PC-3 (cell line): ENCODE data around the gene S100A5. TPM values are rescaled to one million over a fixed set of nuclear protein-coding genes. Genes with fewer than 3 reads are reported as not detected.

Experiments
- total RNA-seq: library from RNA; depleted of rRNA; stranded (reverse); fragments of >200 nt; gene quantifications from 2 replicates; pipeline ENCODE4 v1.2.3, GENCODE V29; 2014; rRNA removed

The S100A5 gene
- total RNA-seq, 1 experiment from 2014 or later, result 6.3 TPM

Other genes starting within 250 kb of the S100A5 start
- gene PGLYRP3, start 228.0 kb downstream of the S100A5 start, total RNA-seq, result not detected in 2 replicates
- not detected in 2 replicates for gene PGLYRP4, start 192.1 kb downstream of the S100A5 start, total RNA-seq
- 482 and 559 TPM in 2 replicates for gene S100A9, start 183.1 kb downstream of the S100A5 start, total RNA-seq
- not detected in 2 replicates for gene S100A12, start 165.3 kb downstream of the S100A5 start, total RNA-seq
- gene S100A8, start 149.9 kb downstream of the S100A5 start, total RNA-seq, result 0.29 TPM in 1 of 2 replicates, not detected in the other
- gene S100A7A, start 124.4 kb downstream of the S100A5 start, total RNA-seq, result not detected in 2 replicates
- not detected in 2 replicates for gene S100A7, start 80.3 kb downstream of the S100A5 start, total RNA-seq
- 1,818 and 2,572 TPM in 2 replicates for gene S100A6, start 4.9 kb downstream of the S100A5 start, total RNA-seq
- 32.2 and 55.8 TPM in 2 replicates for gene S100A4, start 4.9 kb upstream of the S100A5 start, total RNA-seq
- 4.6 and 7.9 TPM in 2 replicates for gene S100A3, start 8.3 kb upstream of the S100A5 start, total RNA-seq
- gene S100A2, start 24.9 kb upstream of the S100A5 start, total RNA-seq, result 358 and 373 TPM in 2 replicates
- gene S100A16, start 72.2 kb upstream of the S100A5 start, total RNA-seq, result 1,254 and 1,288 TPM in 2 replicates
- gene S100A14, start 75.4 kb upstream of the S100A5 start, total RNA-seq, result 462 and 536 TPM in 2 replicates
- 307 and 350 TPM in 2 replicates for gene S100A13, start 86.6 kb upstream of the S100A5 start, total RNA-seq
- gene S100A1, start 87.5 kb upstream of the S100A5 start, total RNA-seq, result 0.29 TPM in 1 of 2 replicates, not detected in the other
- 101 and 112 TPM in 2 replicates for gene CHTOP, start 93.1 kb upstream of the S100A5 start, total RNA-seq
- gene SNAPIN, start 117.8 kb upstream of the S100A5 start, total RNA-seq, result 46.4 and 82.0 TPM in 2 replicates
- 398 and 439 TPM in 2 replicates for gene ILF2, start 130.1 kb upstream of the S100A5 start, total RNA-seq
- gene NPR1, start 137.8 kb upstream of the S100A5 start, total RNA-seq, result 0.46 and 0.84 TPM in 2 replicates
- 46.5 and 57.4 TPM in 2 replicates for gene INTS3, start 187.1 kb upstream of the S100A5 start, total RNA-seq
- gene SLC27A3, start 234.5 kb upstream of the S100A5 start, total RNA-seq, result 6.3 and 9.2 TPM in 2 replicates